Retinal pigment epithelial cell (primary cell): Measurements from ENCODE around the gene PTPRN2.
"Not testable (repeated sequence)": the region's sequence is repeated elsewhere in the genome, so short reads cannot be mapped to it uniquely, and the experiment has no call there.

ENCODE experiments used
- DNase-seq: peaks from one replicate; pipeline ENCODE4 v3.0.0-alpha.2; 2010; ENCODE audit warnings: low read depth
- H3K4me3 ChIP-seq: 2 replicates; pipeline ENCODE4 v1.5.1; 2011; ENCODE audit warnings: mild to moderate bottlenecking, low read length, control low read depth, moderate library complexity
- CTCF ChIP-seq: conservative IDR thresholded peaks from 2 replicates; pipeline ENCODE4 v1.5.1; 2011; ENCODE audit warnings: low read depth, low read length, control low read depth, inconsistent platforms

Gene PTPRN2

GRCh38 chr7:158301207-158301606, 286.4 kb downstream of the PTPRN2 start:
- DNase-seq, result no peak
- no peak overlapping the region for H3K4me3 ChIP-seq
- TF ChIP-seq CTCF, result no peak

- TF ChIP-seq CTCF, result no peak
- no peak overlapping the region for H3K4me3 ChIP-seq
- DNase-seq, result no peak
Measured at GRCh38 chr7:158300427-158300826, 287.2 kb downstream of the PTPRN2 start.

- DNase-seq, result no peak
- no peak for TF ChIP-seq CTCF
- no peak overlapping the region for H3K4me3 ChIP-seq
Measured at GRCh38 chr7:158299607-158300006, 288.0 kb downstream of the PTPRN2 start.

- no peak for TF ChIP-seq CTCF
- H3K4me3 ChIP-seq, result no peak overlapping the region
- DNase-seq, result no peak
Measured at GRCh38 chr7:158296798-158297104, 290.9 kb downstream of the PTPRN2 start.

- DNase-seq, result no peak
- no peak for TF ChIP-seq CTCF
Measured at GRCh38 chr7:158295966-158296797, 291.4 kb downstream of the PTPRN2 start.

GRCh38 chr7:158294468-158295215, 293.0 kb downstream of the PTPRN2 start:
- H3K4me3 ChIP-seq, DNase-seq: not testable (repeated sequence)

More at GRCh38 chr7:158295966-158296797, 291.4 kb downstream of the PTPRN2 start:
- no peak overlapping the region for H3K4me3 ChIP-seq

GRCh38 chr7:158292948-158293347, 294.7 kb downstream of the PTPRN2 start:
- no peak overlapping the region for H3K4me3 ChIP-seq
- TF ChIP-seq CTCF, result no peak
- no peak for DNase-seq
